ENCODE results near the gene TMEM267. TPM values are rescaled to one million over a fixed set of nuclear protein-coding genes. Genes with fewer than 3 reads are reported as not detected.
A peak's percentile ranks its signal among the peaks of the same experiment; 100 is the strongest.
"Not testable (repeated sequence)": the region's sequence is repeated elsewhere in the genome, so short reads cannot be mapped to it uniquely, and the experiment has no call there.

The TMEM267 gene
- total RNA-seq, 4 donors from 2014 or later: 3.0 to 13.5 (median 11.9) TPM

DNA sequence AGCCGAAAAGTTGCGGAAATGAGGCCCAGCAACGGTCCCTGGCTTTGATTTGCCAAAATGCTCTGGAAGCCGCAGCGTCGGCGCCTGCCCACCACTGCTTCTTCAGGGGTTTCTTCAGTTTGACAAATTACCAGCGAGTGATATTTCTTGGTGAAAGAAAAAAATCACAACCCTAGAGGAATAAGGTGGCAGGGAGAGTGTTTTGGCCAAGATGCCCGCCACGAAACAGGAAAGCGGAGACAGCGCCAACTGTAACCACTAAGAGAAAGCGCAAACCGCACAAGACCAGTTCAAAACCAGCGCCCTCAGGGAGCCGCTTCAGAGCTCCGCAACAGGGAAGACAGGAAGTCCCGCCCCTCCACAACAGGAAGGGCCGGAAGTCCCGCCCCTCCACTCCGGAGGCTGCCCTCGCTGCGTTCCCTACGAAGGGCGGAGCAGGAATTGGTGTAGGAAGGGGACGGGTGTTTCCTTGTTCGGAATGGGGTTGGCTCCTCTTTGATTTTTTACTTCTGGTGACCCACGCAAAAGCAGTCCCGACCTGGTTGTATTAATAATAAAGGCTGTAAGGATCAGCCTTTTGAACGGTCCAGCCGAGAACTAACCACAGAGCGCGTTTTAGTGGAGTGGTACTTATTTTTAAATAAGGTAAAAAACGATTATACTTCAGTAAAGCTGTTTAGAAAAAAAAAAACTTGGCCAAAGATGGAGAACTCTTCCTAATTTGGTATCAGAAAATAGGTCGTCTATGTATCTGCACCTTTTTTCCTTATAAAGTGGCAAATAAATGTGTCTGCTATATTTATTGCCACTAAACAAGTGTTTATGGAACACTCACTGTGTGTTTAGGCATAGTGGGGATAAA, 31.4 kb upstream of the TMEM267 start, which contains the start of gene C5orf34:
Gene C5orf34, minus strand, starts transcription at position 333 of the 862 bp plus-strand sequence. CDS start 5,809 bp downstream, outside the sequence.
- peak within 1 kb of the TSS; percentile 54 for H3K4me3 ChIP-seq (ENCODE audit: low read depth, poor library complexity, severe bottlenecking)

DNA sequence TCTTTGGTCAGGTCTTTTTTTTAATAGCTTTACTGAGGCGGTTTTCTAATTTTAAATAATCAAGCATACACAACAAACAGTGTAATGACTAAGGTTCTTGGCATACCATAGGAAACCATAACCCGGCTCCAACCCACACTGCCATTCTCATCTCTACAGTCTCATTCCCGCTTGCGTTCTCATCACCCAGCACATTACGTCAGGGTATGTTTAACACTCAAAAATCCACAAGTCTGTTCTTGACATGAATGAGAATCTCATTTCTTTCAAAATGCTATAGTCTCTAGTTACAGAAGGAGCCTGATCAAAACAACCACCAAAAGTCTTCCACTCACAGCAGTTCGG, 30.8 kb upstream of the TMEM267 start:
- no peak for DNase-seq (ENCODE audit: low spot score in 2 of 2)
- 0 to 2% methylated on average over 6 of the region's 6 CpGs for WGBS, 2 donors
- intact Hi-C loops (cut with DNase I; ENCODE audit: low total_unique reads): no loop called here
- no peak for TF ChIP-seq POLR2A (IDR thresholded peaks at IDR 0.05)
- TF ChIP-seq, protein P1, sequence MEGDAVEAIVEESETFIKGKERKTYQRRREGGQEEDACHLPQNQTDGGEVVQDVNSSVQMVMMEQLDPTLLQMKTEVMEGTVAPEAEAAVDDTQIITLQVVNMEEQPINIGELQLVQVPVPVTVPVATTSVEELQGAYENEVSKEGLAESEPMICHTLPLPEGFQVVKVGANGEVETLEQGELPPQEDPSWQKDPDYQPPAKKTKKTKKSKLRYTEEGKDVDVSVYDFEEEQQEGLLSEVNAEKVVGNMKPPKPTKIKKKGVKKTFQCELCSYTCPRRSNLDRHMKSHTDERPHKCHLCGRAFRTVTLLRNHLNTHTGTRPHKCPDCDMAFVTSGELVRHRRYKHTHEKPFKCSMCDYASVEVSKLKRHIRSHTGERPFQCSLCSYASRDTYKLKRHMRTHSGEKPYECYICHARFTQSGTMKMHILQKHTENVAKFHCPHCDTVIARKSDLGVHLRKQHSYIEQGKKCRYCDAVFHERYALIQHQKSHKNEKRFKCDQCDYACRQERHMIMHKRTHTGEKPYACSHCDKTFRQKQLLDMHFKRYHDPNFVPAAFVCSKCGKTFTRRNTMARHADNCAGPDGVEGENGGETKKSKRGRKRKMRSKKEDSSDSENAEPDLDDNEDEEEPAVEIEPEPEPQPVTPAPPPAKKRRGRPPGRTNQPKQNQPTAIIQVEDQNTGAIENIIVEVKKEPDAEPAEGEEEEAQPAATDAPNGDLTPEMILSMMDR (IDR thresholded peaks at IDR 0.05): no peak
- peak overlapping the region; percentile 54 for H3K4me3 ChIP-seq (ENCODE audit: low read depth, poor library complexity, severe bottlenecking)

More for the DNA sequence above, 31.4 kb upstream of the TMEM267 start, which contains the start of gene C5orf34:
- peak; percentile 97 to 99 for DNase-seq (ENCODE audit: low spot score in 2 of 2)
- 0 to 1% methylated on average over 35 of the region's 35 CpGs for WGBS, 2 donors
- intact Hi-C loops (cut with DNase I; ENCODE audit: low total_unique reads): no loop called here
- no peak for TF ChIP-seq POLR2A (IDR thresholded peaks at IDR 0.05)
- TF ChIP-seq, protein P1 (IDR thresholded peaks at IDR 0.05): no peak

DNA sequence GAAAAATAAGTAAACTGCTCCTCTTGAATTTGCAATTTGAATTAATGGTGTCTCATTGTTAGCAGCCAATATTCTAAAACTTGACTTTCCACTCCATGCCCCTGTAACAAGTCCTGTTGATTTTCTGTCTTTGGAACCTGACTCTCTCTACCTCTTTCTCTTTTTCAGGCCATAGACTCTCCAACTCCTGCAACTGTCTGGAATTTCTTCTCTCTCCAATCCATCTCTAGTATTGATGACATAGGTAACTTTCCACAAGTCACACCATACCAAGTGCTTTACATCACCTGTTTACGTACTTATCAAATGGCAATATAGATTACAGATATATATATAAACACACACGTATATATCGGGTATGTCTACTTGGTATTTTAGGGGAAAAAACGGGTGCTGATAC, 30.4 kb upstream of the TMEM267 start:
- H3K4me3 ChIP-seq (ENCODE audit: low read depth, poor library complexity, severe bottlenecking): peak overlapping the region; percentile 54
- TF ChIP-seq, protein P1 (IDR thresholded peaks at IDR 0.05): no peak
- TF ChIP-seq POLR2A (IDR thresholded peaks at IDR 0.05): no peak
- WGBS, 2 donors: 21 to 25% methylated on average over 4 of the region's 4 CpGs
- no peak for DNase-seq (ENCODE audit: low spot score in 2 of 2)
- intact Hi-C loops (cut with DNase I; ENCODE audit: low total_unique reads): no loop called here

DNA sequence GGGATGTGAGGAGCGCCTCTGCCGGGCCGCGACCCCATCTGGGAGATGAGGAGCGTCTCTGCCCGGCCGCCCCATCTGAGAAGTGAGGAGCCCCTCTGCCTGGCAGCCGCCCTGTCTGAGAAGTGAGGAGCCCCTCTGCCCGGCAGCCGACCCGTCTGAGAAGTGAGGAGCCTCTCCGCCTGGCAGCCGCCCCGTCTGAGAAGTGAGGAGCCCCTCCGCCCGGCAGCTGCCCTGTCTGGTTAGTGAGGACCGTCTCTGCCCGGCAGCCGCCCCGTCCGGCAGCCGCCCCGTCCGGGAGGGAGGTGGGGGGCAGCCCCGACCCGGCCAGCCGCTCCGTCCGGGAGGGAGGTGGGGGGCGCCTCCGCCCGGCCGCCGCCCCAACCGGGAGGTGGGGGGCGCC, 27.4 kb upstream of the TMEM267 start:
- DNase-seq (ENCODE audit: low spot score in 2 of 2); intact Hi-C loops (cut with DNase I; ENCODE audit: low total_unique reads): not testable (repeated sequence)

DNA sequence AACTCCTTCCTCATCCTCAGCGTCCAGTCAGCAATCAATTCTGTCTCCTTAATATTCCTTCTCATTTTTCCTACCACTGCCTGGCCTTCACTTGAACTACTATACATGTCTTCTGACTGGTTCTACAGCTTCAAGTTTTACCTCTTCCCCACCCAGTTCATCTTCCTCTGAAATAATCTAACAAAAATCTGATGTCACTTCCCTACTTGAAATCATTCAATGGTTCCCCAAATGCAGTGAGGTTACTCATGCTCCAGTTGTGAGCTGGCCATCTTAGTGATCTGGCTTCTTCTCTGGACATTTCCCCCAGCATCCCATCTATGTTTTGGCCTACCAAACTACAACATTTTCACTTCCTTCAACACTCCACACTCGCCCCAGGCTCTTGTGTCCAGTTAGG, 14.9 kb upstream of the TMEM267 start:
- intact Hi-C loops (cut with DNase I; ENCODE audit: low total_unique reads): no loop called here
- no peak overlapping the region for H3K4me3 ChIP-seq (ENCODE audit: low read depth, poor library complexity, severe bottlenecking)
- DNase-seq (ENCODE audit: low spot score in 2 of 2): no peak
- 89% methylated on average over 2 of the region's 2 CpGs for WGBS, 2 donors
- TF ChIP-seq, protein P1 (IDR thresholded peaks at IDR 0.05): no peak
- no peak for TF ChIP-seq POLR2A (IDR thresholded peaks at IDR 0.05)

More for the DNA sequence above, 27.4 kb upstream of the TMEM267 start:
- H3K4me3 ChIP-seq (ENCODE audit: low read depth, poor library complexity, severe bottlenecking): not testable (repeated sequence)
- 81 to 98% methylated on average over 9 to 12 of the region's 36 CpGs for WGBS, 2 donors

DNA sequence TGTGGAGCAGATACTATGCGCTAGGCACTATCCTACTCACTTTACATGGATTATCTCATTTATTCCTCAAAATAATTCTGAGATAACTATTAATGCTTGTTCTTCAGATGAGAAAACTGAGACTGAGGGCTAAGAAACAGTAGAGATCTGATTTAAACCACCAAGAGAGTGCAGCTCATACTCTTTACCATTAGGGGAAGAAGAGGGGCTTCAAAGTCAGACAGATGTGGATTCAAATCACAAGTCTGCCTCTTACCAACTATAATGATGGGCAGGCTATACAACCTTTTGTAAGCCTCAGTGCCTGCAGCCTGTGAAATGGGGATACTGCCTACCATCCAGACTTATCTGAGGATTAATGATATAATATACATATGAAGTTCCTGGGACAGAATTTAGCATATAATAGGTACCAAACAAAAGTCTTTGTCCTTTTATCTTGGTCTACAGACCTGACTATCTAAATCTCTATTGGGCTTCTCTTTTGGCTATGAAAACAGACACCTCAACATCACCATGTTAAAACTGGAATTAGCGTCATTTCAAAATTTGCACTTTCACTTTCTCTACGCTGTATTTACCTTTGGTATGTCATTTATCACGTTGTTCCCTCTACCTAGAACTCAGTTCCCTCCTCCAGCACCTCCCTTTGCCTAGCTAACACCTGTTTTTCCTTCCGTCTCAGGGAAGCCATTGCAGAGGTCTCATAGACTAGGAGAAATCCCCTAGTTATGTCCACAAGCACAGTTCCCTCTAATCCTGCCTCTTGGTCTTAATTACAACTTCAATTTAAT, 13.8 kb upstream of the TMEM267 start:
- H3K4me3 ChIP-seq (ENCODE audit: low read depth, poor library complexity, severe bottlenecking): no peak overlapping the region
- no peak for DNase-seq (ENCODE audit: low spot score in 2 of 2)
- 84 to 91% methylated on average over 5 of the region's 5 CpGs for WGBS, 2 donors
- TF ChIP-seq, protein P1 (IDR thresholded peaks at IDR 0.05): no peak
- TF ChIP-seq POLR2A (IDR thresholded peaks at IDR 0.05): no peak
- intact Hi-C loops (cut with DNase I; ENCODE audit: low total_unique reads): no loop called here
